ENCODE results near the gene CPEB4.
A peak's percentile ranks its signal among the peaks of the same experiment; 100 is the strongest.

CPEB4 gene

DNA sequence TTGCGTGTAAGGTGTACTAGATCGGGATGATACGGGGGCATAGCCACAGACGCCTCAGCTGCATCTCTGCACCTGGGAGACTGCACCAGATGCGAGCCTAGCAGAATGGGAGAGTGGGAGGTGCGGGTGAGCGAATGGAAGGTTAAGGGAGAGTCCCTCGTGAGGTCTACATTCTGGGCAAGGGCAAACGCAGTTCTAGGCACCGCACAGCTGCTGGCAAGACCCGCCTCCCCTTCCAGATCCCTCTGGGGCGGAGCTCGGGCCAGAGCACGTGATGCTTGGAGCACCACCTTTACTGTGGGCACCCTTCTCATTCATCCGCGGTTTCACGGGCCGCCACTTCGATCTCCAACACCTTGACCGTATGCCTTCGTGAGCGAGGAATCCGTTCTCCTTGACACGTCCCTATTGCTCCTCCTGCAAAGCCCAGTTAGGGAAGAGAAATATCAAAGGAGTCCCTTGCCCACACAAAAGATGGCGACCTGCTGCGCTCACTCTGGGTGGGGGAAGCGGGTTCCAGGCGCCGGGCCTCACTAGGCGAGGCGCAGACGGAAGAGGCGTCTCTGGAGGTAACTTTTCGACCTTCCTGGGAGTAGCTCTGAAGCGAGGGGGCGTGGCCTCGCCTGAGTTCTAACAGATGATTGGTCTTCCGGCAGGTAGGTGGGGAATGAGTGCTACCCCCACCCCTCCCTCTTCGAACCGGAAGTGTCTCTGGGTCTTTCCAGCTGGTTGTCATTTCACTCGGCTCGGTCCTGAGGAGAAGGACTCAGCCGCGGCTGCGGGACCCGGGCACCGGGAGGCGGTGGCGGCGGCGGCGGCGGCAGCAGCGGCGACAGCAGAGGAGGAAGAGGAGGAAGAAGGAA, at the start of gene CPEB4:
Gene CPEB4, plus strand, starts transcription at position 740 of the 863 bp plus-strand sequence. CDS start 1,385 bp downstream, outside the sequence.
- TF ChIP-seq POLR2AphosphoS5 (IDR thresholded peaks at IDR 0.05; ENCODE audit: borderline replicate concordance, low read depth, low read length) (peak; percentile 46; the same call in 1 of the 2 replicates), FOXP2 (optimal IDR thresholded peaks at IDR 0.05; ENCODE audit: control extremely low read depth, extremely low read length, insufficient read depth) (peak; percentile 50), EZH2 (IDR thresholded peaks at IDR 0.05) (no peak)
- Histone ChIP-seq H3K9ac (ENCODE audit: insufficient read length) (peak within 1 kb of the TSS; percentile 98), H3K4me3 (peak within 1 kb of the TSS; percentile 94), H3K27ac (peak within 1 kb of the TSS; percentile 96), H3K36me3 (ENCODE audit: insufficient read depth, low read length) (no peaks in the 10 kb centered on the region), H3K9me3 (ENCODE audit: low read depth, low read length) (no peaks in the 10 kb centered on the region)
- DNase-seq (ENCODE audit: low read depth, low spot score), result peak; percentile 96

DNA sequence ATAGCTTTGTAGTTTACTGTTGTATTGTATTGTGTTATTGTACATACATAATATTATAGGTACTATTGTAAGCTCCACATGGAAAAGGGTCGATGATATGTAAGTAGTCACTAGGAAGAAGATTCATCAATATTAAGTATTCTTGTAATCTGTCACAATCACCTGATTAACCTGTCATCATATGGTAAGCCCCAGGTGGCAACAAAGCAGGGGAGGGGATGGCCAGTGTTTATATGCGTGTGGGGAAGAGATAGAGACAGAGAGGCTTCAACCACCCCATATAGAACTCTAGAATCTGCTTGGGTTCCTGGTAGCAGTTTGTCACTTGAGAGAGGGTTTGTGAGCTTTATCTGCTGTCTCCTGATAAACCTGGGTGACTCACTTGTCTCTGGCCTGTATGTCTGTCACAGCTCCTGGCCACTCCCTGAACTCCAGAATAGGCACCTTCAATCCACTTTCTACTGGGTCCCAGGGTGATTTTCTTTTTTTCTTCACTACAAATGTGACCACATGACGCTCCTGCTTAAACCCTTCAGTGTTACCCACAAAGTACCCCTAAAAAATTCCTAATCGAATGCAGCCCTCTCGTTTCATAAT, 48.9 kb upstream of the CPEB4 start:
- Histone ChIP-seq H3K4me3 (no peak overlapping the region), H3K9ac (ENCODE audit: insufficient read length) (no peak overlapping the region), H3K36me3 (ENCODE audit: insufficient read depth, low read length) (no peaks in the 10 kb centered on the region), H3K27ac (no peak overlapping the region), H3K9me3 (ENCODE audit: low read depth, low read length) (no peaks in the 10 kb centered on the region)
- TF ChIP-seq EZH2 (IDR thresholded peaks at IDR 0.05) (no peak), FOXP2 (optimal IDR thresholded peaks at IDR 0.05; ENCODE audit: control extremely low read depth, extremely low read length, insufficient read depth) (no peak), POLR2AphosphoS5 (IDR thresholded peaks at IDR 0.05; ENCODE audit: borderline replicate concordance, low read depth, low read length) (no peak)
- DNase-seq (ENCODE audit: low read depth, low spot score), result no peak

DNA sequence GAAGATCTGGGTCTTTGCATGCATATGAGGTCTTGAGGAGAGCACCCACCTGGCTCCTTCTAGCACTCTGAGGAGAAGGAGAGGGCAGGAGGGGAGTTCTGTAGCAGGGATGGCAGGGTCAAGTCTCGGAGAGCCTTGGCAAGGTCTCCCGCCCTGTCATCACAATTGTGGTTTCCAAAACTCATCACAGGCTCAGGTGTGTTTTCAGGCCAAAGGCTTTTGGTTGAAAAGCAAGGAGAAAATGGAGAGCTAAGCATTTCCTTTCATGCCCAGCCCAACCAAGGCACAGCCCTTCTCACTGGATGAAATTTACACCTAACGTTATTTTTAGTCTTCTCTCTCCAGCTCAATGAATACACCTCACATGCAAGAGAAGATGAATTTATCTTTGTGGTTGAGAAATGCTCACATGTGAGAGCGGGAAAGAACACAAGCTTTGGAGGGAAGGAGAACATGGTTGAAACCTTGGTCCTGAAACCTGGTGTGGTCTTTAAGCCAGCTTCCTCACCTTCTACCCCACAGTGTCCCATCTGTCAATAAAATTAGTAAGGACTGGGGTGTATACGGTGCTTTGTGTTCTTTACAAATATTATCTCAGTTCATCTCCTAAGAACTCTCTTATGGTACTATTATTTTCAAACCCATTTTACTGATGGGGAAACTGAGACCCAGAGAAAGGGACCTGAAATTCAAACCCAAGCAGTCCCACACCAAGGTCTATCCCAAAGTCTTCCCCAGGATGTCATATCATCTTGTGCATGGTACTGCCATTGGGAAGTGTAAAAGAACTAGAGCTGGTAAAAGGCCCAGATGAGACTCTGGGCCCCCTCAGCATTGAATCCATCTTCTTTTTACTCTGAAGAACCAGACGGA, 47.8 kb upstream of the CPEB4 start:
- no peak overlapping the region for H3K9ac ChIP-seq (ENCODE audit: insufficient read length)
- TF ChIP-seq POLR2AphosphoS5 (IDR thresholded peaks at IDR 0.05; ENCODE audit: borderline replicate concordance, low read depth, low read length) (no peak), FOXP2 (optimal IDR thresholded peaks at IDR 0.05; ENCODE audit: control extremely low read depth, extremely low read length, insufficient read depth) (no peak), EZH2 (IDR thresholded peaks at IDR 0.05) (no peak)
- no peak overlapping the region for H3K27ac ChIP-seq
- DNase-seq (ENCODE audit: low read depth, low spot score), result no peak
- H3K4me3 ChIP-seq, result no peak overlapping the region
- H3K9me3 ChIP-seq (ENCODE audit: low read depth, low read length), result no peaks in the 10 kb centered on the region
- no peaks in the 10 kb centered on the region for H3K36me3 ChIP-seq (ENCODE audit: insufficient read depth, low read length)

DNA sequence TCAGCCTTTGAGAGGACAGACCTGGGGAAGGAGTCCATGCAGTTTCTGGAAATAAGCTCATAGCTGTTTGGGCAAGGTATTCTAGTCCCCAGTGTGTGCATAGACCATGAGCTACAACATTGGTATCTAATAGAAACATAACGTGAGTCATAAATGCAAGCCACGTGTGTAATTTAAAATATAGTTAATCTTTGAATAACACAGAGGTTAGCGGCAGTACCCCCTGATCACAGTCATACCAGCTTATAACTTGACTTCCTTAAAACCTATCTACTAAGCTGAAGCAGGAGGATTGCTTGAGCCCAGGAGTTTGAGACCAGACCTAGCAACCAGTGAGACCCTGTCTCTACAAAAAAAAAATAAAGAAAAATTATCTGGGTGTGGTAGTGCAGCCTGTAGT, 46.4 kb upstream of the CPEB4 start:
- no peak for TF ChIP-seq FOXP2 (optimal IDR thresholded peaks at IDR 0.05; ENCODE audit: control extremely low read depth, extremely low read length, insufficient read depth)
- TF ChIP-seq POLR2AphosphoS5 (IDR thresholded peaks at IDR 0.05; ENCODE audit: borderline replicate concordance, low read depth, low read length), result no peak
- TF ChIP-seq EZH2 (IDR thresholded peaks at IDR 0.05), result no peak
- Histone ChIP-seq H3K36me3 (ENCODE audit: insufficient read depth, low read length) (no peaks in the 10 kb centered on the region), H3K9me3 (ENCODE audit: low read depth, low read length) (no peaks in the 10 kb centered on the region), H3K4me3 (no peak overlapping the region), H3K9ac (ENCODE audit: insufficient read length) (no peak overlapping the region), H3K27ac (no peak overlapping the region)
- no peak for DNase-seq (ENCODE audit: low read depth, low spot score)

DNA sequence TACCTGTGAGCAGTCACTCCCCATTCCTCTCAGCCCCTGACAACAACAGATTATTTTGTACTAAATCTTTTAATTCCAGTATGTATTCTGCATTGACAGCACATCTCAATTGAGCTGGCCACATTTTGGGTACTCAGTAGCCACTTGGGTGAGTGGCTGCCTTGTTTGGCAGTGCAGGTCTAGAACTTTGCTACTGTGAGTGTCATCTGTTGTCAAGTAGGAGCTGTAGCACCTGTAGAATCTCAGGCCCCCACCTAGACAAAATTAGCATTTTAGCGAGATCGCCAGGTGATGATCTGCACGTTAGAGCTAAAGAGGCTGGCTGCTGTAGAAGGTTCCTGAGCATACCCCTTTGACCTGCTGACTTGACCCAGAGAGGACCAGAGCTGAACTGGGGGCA, 44.4 kb upstream of the CPEB4 start:
- Histone ChIP-seq H3K36me3 (ENCODE audit: insufficient read depth, low read length) (no peaks in the 10 kb centered on the region), H3K4me3 (no peak overlapping the region), H3K9ac (ENCODE audit: insufficient read length) (no peak overlapping the region), H3K27ac (no peak overlapping the region), H3K9me3 (ENCODE audit: low read depth, low read length) (no peaks in the 10 kb centered on the region)
- no peak for DNase-seq (ENCODE audit: low read depth, low spot score)
- TF ChIP-seq POLR2AphosphoS5 (IDR thresholded peaks at IDR 0.05; ENCODE audit: borderline replicate concordance, low read depth, low read length), result no peak
- TF ChIP-seq EZH2 (IDR thresholded peaks at IDR 0.05), result no peak
- no peak for TF ChIP-seq FOXP2 (optimal IDR thresholded peaks at IDR 0.05; ENCODE audit: control extremely low read depth, extremely low read length, insufficient read depth)

DNA sequence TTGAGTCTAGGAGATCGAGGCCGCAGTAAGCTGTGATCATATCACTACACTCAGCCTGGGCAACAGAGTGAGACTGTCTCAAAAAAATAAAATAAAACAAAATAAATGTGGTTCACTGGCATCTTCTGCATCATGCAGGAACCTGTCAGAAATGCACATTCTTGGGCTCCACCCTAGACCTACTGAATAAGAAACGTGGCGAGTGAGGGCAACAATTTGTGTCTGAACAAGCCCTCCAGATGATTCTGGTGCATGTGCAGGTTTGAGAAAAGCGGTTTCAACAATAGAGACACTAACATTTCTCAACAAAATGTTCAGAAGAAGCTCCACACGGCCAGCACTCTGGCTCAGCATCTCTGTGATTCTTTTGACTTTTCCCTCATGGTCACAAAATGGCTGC, 42.8 kb upstream of the CPEB4 start:
- Histone ChIP-seq H3K9ac (ENCODE audit: insufficient read length) (no peak overlapping the region), H3K4me3 (no peak overlapping the region), H3K9me3 (ENCODE audit: low read depth, low read length) (no peaks in the 10 kb centered on the region), H3K36me3 (ENCODE audit: insufficient read depth, low read length) (no peaks in the 10 kb centered on the region), H3K27ac (no peak overlapping the region)
- no peak for DNase-seq (ENCODE audit: low read depth, low spot score)
- TF ChIP-seq POLR2AphosphoS5 (IDR thresholded peaks at IDR 0.05; ENCODE audit: borderline replicate concordance, low read depth, low read length), result no peak
- TF ChIP-seq EZH2 (IDR thresholded peaks at IDR 0.05), result no peak

DNA sequence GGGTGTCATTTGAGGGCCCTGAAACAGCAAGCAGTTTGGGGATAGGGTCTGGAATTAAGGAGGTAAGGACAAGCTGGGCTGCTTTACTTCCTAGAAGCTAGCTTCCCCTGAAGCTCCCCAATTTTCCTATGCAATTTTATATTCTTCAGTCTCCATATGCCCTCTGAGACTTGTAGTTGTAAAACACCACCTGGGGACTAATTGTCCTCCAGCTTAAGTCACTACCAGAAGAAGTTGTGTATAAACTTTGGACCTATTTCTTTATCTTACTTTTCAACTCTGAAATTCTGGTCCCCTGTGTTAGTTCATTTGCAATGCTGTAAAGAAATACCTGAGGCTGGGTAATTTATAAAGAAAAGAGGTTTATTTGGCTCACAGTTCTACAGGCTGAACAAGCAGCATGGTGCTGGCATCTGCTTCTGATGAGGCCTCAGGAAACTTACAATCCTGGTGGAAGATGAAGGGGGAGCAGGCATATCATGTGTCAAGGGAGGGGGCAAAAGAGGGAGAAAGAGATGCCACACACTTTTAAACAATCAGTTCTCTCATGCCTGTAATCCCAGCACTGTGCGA, 41.1 kb upstream of the CPEB4 start:
- H3K9me3 ChIP-seq (ENCODE audit: low read depth, low read length), result no peaks in the 10 kb centered on the region
- no peak overlapping the region for H3K27ac ChIP-seq
- no peak overlapping the region for H3K4me3 ChIP-seq
- H3K36me3 ChIP-seq (ENCODE audit: insufficient read depth, low read length), result no peaks in the 10 kb centered on the region
- DNase-seq (ENCODE audit: low read depth, low spot score), result no peak
- TF ChIP-seq EZH2 (IDR thresholded peaks at IDR 0.05), result no peak
- no peak for TF ChIP-seq POLR2AphosphoS5 (IDR thresholded peaks at IDR 0.05; ENCODE audit: borderline replicate concordance, low read depth, low read length)
- TF ChIP-seq FOXP2 (optimal IDR thresholded peaks at IDR 0.05; ENCODE audit: control extremely low read depth, extremely low read length, insufficient read depth), result no peak
- H3K9ac ChIP-seq (ENCODE audit: insufficient read length), result no peak overlapping the region
